Spleen (tissue), 11 donors: ENCODE measurements around the gene ACOT11. TPM values are rescaled to one million over a fixed set of nuclear protein-coding genes. Genes with fewer than 3 reads are reported as not detected.

ENCODE experiments used
- DNase-seq: peaks from one replicate; pipeline ENCODE4 v3.0.0-alpha.2; 2020
- H3K27ac ChIP-seq, 8 donors: fragments of 200-600 bp; sonication (generic) in 7 of 8; 1 replicate in 4 of 8; 2 replicates in 4 of 8; pipeline versions ENCODE4 v1.5.0 to v1.8.0; 2016 to 2021; ENCODE audit warnings: inconsistent platforms in 4 of 8, mild to moderate bottlenecking in 4 of 8, moderate library complexity in 1 of 8
- H3K27me3 ChIP-seq, 7 donors: fragments of 200-600 bp; sonication (generic) in 6 of 7; replicated peaks in 1 of 7; 1 replicate in 4 of 7; 2 replicates in 3 of 7; pipeline versions ENCODE4 v1.5.0 to v1.8.0; 2016 to 2021; ENCODE audit warnings: inconsistent platforms in 3 of 7, mild to moderate bottlenecking in 1 of 7
- H3K36me3 ChIP-seq, 6 donors: fragments of 200-600 bp; sonication (generic) in 5 of 6; 1 replicate in 4 of 6; 2 replicates in 2 of 6; pipeline versions ENCODE4 v1.5.0 to v1.8.0; 2016 to 2021; ENCODE audit warnings: inconsistent platforms in 2 of 6
- H3K4me1 ChIP-seq, 6 donors: fragments of 200-600 bp; sonication (generic) in 5 of 6; 1 replicate in 3 of 6; 2 replicates in 3 of 6; pipeline versions ENCODE4 v1.5.0 to v1.8.0; 2016 to 2021; ENCODE audit warnings: inconsistent platforms in 3 of 6
- H3K4me3 ChIP-seq, 8 donors: fragments of 200-600 bp; sonication (generic) in 7 of 8; 1 replicate in 4 of 8; 2 replicates in 4 of 8; pipeline versions ENCODE4 v1.5.0 to v1.8.0; 2016 to 2021; ENCODE audit warnings: inconsistent platforms in 4 of 8, mild to moderate bottlenecking in 4 of 8, moderate library complexity in 2 of 8
- H3K9me3 ChIP-seq, 8 donors: fragments of 200-600 bp; sonication (generic) in 7 of 8; 1 replicate in 4 of 8; 2 replicates in 4 of 8; pipeline versions ENCODE4 v1.5.0 to v1.8.0; 2016 to 2021; ENCODE audit warnings: inconsistent platforms in 4 of 8
- POLR2A ChIP-seq, 3 donors: fragments of 450-650 bp; IDR thresholded peaks; one replicate each; pipeline ENCODE4 v1.5.1; 2017; ENCODE audit warnings: antibody characterized with exemption in 3 of 3, mild to moderate bottlenecking in 1 of 3
- POLR2AphosphoS5 ChIP-seq, 3 donors: sonication (generic); formaldehyde crosslinking; IDR thresholded peaks; one replicate each; pipeline ENCODE4 v1.5.1; 2017; ENCODE audit warnings: antibody characterized with exemption in 3 of 3
- whole genome bisulfite sequencing, 5 donors: extraction: QIAGEN DNeasy Blood & Tissue Kit in 3 of 5; methylation state at CpG; one replicate each; pipeline versions ENCODE4 v1.1.5 to v1.1.7; 2013 to 2018; 5-methylcytosine and 5-hydroxymethylcytosine counted together
- intact Hi-C: fragments of 100-400 bp; cut with DNase I; formaldehyde crosslinking; loops from one replicate; pipeline ENCODE4 v1.15.0; 2023; ENCODE audit warnings: low total_unique reads
- polyA plus RNA-seq, 3 donors: library from polyadenylated mRNA; stranded (reverse); fragments of 200-250 nt; gene quantifications; one replicate each; pipeline ENCODE4 v1.2.1, GENCODE V29; 2013
- total RNA-seq, 7 donors: library from RNA; depleted of rRNA in 3 of 7; stranded (reverse); fragments of >200 nt in 3 of 7; fragmentation: NEBNext Ultra II Directional in 4 of 7; extraction: Animal tissue kit (Norgen Biotek cat#: 25700) in 4 of 7; gene quantifications; one replicate each; pipeline versions ENCODE4 v1.1.0 to v1.2.1, GENCODE V29; 2016 to 2021
- TF ChIP-seq, protein P1 (sequence below), 11 experiments: fragments of 200-600 bp in 7 of 11; fragments of 450-650 bp in 4 of 11; sonication (generic) in 4 of 11; IDR thresholded peaks in 8 of 11; conservative IDR thresholded peaks in 3 of 11; 1 replicate in 7 of 11; 2 replicates in 4 of 11; pipeline versions ENCODE4 v1.4.0 to v1.8.0; 2016 to 2021; ENCODE audit warnings: antibody characterized with exemption in 11 of 11, inconsistent platforms in 4 of 11, mild to moderate bottlenecking in 1 of 11
- donor health status: healthy with polysubstance abuse.
- donor health status: DM: no; HTN: no; CAD: no; lungs with moderate emphysema.
- donor health status: DM: no; HTN: no; CAD: no.
- donor health status: Bipolar disorder and iron deficiency.
- donor health status: healthy.
- donor health status: DM: no; HTN: no; CAD: no.
- donor health status: DM: yes; HTN: yes; CAD: no.

Gene ACOT11
- total and polyA plus RNA-seq, 10 donors, result 0.30 to 3.2 (median 2.1) TPM

DNA sequence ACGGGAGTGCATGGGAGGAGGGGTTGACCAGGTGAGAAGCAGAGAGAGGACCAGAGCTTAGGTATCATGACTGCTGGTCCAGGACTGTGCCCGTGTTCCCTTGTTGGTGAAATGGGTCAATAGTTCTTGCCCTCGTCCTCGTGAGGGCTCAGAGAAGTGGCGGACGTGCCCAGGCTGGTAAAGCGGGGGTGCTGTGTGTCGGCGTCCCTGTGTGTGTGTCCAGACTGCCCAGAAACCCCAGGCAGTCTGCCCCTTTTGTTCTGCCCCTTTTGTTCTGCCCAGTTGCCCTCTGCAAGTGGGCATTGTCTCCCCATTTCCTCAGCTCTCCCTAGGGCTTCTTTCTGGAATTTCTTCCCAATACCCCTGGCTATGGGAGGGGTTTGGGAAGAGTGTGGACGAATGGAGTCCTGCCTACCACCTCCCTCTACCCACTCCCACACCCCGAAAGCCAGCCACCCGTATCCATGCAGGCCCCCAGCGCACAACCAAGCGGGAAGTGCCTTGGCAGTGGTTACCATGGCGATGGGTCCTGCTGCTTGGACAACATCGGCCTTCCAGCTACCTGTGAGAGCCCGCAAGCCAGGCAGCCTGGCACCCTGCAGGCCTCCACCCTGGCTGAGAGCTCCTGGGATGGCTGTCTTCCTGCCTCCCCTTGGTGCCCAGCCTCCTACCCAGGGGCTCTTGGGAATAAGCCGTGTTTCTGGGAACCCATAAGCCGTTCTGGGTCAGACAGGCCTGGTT is 34.7 kb downstream of the ACOT11 start:
- 90 to 92% (median 91%) methylated on average over 19 of the region's 19 CpGs for WGBS, 5 donors
- H3K4me1 ChIP-seq, result no peaks in the 10 kb centered on the region
- intact Hi-C loops, result no loop called here

GRCh38 chr1:54583307-54583686 is 35.3 kb downstream of the ACOT11 start:
- WGBS, 5 donors, result 71 to 100% (median 90%) methylated on average over 2 to 3 of the region's 3 CpGs
- Histone ChIP-seq H3K9me3 (no peaks in the 10 kb centered on the region), H3K4me3 (no peak overlapping the region), H3K27ac (no peak overlapping the region), H3K27me3 (no peaks in the 10 kb centered on the region), H3K4me1 (no peaks in the 10 kb centered on the region), H3K36me3 (no peaks in the 10 kb centered on the region)
- DNase-seq, result no peak
- no peak for TF ChIP-seq POLR2AphosphoS5 (IDR thresholded peaks at IDR 0.05)
- intact Hi-C loops, result no loop called here

More for the DNA sequence above, 34.7 kb downstream of the ACOT11 start:
- DNase-seq, result no peak
- Histone ChIP-seq H3K36me3 (no peaks in the 10 kb centered on the region), H3K9me3 (no peaks in the 10 kb centered on the region), H3K27me3 (no peaks in the 10 kb centered on the region), H3K27ac (no peak overlapping the region), H3K4me3 (no peak overlapping the region)
- TF ChIP-seq POLR2AphosphoS5 (IDR thresholded peaks at IDR 0.05) (no peak), POLR2A (IDR thresholded peaks at IDR 0.05) (no peak)
- TF ChIP-seq, protein P1, sequence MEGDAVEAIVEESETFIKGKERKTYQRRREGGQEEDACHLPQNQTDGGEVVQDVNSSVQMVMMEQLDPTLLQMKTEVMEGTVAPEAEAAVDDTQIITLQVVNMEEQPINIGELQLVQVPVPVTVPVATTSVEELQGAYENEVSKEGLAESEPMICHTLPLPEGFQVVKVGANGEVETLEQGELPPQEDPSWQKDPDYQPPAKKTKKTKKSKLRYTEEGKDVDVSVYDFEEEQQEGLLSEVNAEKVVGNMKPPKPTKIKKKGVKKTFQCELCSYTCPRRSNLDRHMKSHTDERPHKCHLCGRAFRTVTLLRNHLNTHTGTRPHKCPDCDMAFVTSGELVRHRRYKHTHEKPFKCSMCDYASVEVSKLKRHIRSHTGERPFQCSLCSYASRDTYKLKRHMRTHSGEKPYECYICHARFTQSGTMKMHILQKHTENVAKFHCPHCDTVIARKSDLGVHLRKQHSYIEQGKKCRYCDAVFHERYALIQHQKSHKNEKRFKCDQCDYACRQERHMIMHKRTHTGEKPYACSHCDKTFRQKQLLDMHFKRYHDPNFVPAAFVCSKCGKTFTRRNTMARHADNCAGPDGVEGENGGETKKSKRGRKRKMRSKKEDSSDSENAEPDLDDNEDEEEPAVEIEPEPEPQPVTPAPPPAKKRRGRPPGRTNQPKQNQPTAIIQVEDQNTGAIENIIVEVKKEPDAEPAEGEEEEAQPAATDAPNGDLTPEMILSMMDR (IDR thresholded peaks at IDR 0.05 in 8 of 11, conservative IDR thresholded peaks at IDR 0.05 in 3 of 11), result no peak

- H3K4me3 ChIP-seq, result no peak overlapping the region
- H3K27me3 ChIP-seq, result no peaks in the 10 kb centered on the region
- no peaks in the 10 kb centered on the region for H3K9me3 ChIP-seq
- TF ChIP-seq POLR2A (IDR thresholded peaks at IDR 0.05), result no peak
- TF ChIP-seq, protein P1 (IDR thresholded peaks at IDR 0.05 in 8 of 11, conservative IDR thresholded peaks at IDR 0.05 in 3 of 11), result no peak
- no peak for TF ChIP-seq POLR2AphosphoS5 (IDR thresholded peaks at IDR 0.05)
- DNase-seq, result no peak
- 77 to 100% (median 100%) methylated on average over 1 to 2 of the region's 2 CpGs for WGBS, 5 donors
- H3K27ac ChIP-seq, result no peak overlapping the region
- intact Hi-C loops, result no loop called here
- no peaks in the 10 kb centered on the region for H3K4me1 ChIP-seq
- no peaks in the 10 kb centered on the region for H3K36me3 ChIP-seq
Observed at GRCh38 chr1:54583871-54584270, 35.8 kb downstream of the ACOT11 start.

DNA sequence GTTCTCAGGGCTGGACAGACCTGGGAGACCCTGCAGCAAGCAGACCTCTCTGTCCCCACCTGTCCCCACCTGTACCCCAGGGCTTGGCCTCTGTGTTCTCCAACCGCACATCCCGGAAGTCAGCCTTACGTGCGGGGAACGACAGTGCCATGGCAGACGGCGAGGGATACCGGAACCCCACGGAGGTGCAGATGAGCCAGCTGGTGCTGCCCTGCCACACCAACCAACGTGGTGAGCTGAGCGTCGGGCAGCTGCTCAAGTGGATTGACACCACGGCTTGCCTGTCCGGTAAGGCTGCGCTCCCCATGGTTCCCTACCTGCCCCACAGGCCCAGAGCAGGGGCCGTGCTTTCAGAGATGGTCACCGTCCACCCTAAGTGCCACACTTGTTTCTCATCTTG is 36.5 kb downstream of the ACOT11 start:
- H3K27ac ChIP-seq, result no peak overlapping the region
- no peaks in the 10 kb centered on the region for H3K27me3 ChIP-seq
- TF ChIP-seq, protein P1 (IDR thresholded peaks at IDR 0.05 in 8 of 11, conservative IDR thresholded peaks at IDR 0.05 in 3 of 11), result no peak
- TF ChIP-seq POLR2A (IDR thresholded peaks at IDR 0.05), result no peak
- no peak for TF ChIP-seq POLR2AphosphoS5 (IDR thresholded peaks at IDR 0.05)
- 93 to 96% (median 95%) methylated on average over 14 to 17 of the region's 17 CpGs for WGBS, 5 donors
- intact Hi-C loops, result no loop called here
- DNase-seq, result peak; percentile 70
- H3K4me3 ChIP-seq, result no peak overlapping the region
- no peaks in the 10 kb centered on the region for H3K36me3 ChIP-seq
- no peaks in the 10 kb centered on the region for H3K9me3 ChIP-seq
- no peaks in the 10 kb centered on the region for H3K4me1 ChIP-seq
